Measurements from ENCODE around the gene SIMC1.

- no peak for TF ChIP-seq POLR2AphosphoS5 (IDR thresholded peaks at IDR 0.05; ENCODE audit: low read depth, low read length)
- TF ChIP-seq POLR2A (IDR thresholded peaks at IDR 0.05; ENCODE audit: low read depth, low read length) = no peak
Observed at GRCh38 chr5:176317534-176318374, 79.5 kb downstream of the SIMC1 start.
